NCI-H1694 (cell line): ENCODE data around the gene C12orf43.

ENCODE experiments used
- DNase-seq: peaks from one replicate; lab custom pipeline; 2025; lab: John Stamatoyannopoulos, UW

The C12orf43 gene

DNA sequence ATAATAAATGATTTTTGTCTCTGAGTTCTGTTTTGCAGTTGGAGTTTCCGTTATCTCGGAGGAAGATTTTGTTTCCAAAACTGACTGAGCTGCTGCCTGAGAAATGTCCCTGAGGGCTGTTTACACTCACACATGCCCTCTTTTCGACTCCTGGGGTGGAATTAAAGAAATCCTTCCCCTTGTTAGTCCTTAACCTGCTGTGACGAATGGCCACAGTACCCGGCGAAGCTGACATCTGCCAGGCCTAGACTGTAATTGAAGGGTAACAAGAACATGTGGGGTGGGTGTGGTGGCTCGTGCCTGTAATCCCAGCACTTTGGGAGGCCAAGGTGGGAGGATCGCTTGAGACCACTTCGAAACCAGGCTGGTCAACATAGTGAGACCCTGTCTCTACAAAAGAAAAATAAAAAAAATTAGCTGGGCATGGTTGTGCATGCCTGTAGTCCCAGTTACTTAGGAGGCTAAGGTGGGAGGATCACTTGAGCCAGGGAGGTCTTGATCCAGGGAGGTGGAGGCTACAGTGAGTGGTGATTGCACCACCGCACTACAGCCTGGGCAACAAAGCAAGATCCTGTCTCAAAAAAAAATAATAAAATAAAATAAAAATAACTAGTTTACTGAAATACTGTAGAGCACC lies 14.4 kb upstream of the C12orf43 start:
- DNase-seq: no peak

DNA sequence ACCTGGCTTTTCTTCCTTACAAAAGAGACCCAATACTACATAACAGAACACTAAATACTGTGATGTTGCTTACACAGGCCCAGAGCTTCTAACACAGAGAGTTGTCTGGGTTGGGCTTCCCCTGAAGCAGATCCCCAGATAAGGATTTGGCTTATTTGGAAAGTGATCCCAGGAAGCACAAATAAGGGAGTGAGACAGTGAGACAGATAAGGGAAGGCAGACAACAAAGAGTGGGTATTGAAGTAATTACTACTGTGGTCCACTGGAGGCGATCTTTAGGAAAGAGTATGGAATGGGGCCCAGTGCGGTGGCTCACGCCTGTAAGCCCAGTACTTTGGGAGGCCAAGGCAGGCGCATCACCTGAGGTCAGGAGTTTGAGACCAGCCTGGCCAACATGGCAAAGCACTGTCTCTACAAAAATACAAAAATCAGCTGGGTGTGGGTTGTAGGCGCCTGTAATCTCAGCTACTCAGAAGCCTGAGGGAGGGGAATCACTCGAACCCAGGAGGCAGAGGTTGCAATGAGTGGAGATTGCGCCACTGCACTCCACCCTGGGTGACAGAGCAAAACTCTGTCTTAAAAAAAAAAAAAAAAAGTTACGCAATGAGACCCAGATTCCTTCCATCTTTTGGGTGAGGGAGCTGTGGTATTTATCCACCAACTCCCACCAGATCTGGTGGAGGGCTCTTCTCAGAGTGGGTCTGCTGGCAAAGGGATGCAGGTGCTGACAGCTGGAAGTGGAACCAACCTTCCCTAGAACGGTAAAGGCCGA lies 10.2 kb upstream of the C12orf43 start:
- DNase-seq: no peak

DNA sequence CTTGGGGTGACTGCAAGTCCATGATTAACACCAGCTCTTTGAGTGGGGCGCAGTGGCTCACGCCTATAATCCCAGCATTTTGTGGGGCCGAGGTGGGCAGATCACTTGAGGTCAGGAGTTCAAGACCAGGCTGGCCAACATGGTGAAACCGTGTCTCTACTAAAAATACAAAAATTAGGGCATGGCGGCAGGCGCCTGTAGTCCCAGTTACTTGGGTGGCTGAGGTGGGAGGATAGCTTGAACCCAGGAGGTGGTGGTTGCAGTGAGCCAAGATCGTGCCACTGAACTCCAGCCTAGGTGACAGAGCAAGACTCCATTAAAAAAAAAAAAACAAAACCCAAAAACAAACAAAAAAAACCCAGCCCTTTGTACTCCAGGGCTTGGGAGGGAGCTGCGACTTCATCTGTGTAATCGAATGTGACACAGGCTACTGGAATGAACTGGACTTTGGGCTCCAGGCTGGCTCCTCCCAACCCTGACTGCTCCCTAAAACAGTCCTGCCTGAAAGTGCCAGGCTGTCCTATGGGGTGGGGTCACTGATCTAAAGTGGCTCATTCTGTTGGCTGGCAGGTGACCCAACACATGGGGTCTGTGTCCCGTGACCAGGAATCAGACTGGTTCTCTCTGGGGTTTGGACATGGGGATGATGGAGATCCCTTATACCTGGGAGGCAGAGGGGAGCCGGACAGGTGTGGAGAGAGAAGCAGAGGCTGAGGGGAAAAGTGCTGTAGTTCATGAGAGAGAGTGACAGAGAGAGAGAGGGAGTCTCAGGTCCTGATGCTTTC lies 9.3 kb upstream of the C12orf43 start:
- no peak for DNase-seq

DNA sequence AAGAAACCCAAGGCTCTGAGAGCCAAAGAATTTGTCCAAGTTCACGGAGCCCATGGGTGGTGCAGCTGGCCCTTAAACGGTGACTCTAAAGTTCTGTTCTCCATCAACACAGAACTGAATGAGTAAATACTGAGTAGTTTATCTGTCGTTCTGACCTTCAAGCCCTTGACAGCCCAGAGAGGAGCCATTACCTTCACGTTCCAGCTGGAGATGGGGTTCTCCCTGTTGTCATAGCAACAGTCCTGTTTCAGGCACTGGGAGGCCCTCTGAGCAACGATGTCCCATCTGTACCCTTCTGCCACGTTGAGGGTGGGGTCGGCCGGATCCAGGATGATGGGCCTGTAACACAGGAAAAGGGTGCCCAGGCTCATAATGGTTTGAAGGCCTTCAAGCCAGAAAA lies 7.5 kb upstream of the C12orf43 start:
- no peak for DNase-seq

DNA sequence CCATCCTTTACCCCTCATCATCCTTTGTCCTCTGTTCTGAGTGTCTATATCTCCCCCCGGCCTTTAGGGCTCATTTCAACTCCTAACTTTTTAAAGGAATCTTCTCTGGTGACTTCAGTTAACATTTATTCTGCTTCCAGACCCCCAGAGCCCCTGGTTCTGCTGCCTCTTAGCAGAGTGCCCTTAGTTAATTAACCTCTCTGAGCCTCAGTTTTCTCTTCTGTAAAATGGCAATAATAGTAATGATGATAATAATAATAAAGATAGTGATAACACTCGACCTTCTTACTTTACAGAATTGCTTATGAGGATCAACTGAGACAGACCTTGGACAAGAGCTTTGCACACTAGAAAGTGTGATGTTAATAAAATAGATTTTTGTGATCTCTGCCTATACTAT lies 6.4 kb upstream of the C12orf43 start:
- no peak for DNase-seq

DNA sequence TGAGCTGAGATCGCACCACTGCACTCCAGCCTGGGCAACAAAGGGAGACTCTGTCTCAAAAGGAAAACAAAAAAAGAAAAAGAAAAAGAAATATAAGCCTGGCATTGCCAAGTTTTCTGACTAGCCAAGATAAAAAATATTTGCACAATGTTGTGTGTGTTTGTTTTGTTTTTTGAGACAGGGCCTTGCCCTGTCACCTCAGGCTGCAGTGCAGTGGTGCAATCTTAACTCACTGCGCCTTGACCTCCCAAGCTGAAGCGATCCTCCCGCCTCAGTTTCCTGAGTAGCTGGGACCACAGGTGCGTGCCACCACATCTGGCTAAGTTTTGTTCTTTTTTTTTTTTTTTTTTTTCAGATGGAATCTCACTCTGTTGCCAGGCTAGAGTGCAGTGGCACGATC lies 5.5 kb upstream of the C12orf43 start:
- DNase-seq: no peak

DNA sequence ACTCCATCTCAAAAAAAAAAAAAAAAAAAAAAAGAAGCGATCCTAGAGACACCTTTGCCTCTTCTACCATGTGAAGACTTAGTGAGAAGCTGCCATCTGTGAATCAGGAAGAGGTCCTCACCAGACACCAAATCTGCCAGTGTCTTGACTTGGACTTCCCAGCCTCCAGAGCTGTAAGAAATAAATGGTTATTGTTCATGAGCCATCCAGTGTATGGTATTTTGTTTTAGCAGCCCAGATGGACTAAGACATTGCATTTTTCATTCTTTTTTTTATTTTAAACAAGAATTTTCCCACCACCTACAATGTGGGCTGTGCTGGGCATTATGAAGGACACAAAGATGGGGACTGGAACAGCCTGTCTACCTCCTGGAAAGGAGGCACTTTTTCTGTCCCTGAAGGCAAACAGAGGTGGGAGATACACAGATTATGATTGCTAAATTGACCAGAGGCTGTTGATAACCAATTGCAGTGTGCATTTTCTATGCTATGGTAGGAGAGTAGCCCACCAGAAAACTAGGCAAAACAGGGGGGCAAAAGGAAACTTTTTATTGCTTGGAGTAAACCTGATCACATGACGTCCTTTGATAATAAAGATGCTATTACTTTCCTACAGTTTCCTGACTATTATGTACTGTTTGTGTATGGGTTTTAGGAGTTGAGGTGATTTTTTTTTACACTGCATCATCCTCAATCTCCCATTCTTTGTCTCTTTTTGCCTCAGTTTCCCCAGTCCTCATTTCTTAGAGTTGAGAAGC lies 2.8 kb upstream of the C12orf43 start:
- DNase-seq: no peak

DNA sequence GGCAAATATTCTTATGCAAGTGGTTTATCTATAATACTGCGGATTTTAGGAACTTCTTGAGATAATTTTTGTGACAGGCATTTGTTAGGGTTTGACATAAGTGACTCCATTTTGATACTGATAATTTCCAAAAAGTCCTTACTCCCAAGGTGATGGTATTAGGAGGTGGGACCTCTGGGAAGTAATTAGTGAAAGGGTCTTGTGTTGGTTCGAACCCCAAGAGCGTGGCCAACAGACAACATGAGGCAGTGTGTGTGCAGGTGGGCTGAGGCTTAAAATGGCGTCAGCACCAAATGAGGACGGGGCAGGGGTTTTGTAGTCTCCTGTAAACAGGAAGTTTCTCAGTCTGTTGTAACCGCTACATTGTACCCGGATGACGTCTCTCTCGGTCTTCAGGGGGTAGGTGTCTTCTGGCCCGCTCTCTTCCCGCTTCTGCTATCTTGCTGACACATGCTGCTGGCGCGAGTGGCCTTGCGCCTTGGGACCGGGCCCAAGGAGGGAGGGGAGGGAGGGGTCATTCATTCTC lies 1.7 kb upstream of the C12orf43 start:
- DNase-seq: no peak

DNA sequence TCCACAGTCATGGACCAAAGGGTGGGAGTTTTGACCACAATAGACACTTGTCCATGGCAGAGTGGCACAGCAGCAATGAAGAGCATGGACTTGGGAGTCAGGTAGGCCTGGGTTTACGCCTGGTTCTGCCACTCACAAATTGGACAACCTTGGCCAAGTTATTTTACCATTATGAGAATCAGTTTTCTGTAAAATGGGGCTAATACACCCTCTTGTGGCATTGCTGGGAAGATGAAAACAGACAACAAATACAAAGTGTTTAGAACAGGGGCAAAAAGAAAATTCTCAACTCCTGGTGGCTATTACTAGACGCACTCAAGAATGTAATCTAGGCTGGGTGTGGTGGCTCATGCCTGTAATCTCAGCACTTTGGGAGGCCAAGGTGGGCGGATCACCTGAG lies 2.6 kb downstream of the C12orf43 start:
- DNase-seq: no peak

DNA sequence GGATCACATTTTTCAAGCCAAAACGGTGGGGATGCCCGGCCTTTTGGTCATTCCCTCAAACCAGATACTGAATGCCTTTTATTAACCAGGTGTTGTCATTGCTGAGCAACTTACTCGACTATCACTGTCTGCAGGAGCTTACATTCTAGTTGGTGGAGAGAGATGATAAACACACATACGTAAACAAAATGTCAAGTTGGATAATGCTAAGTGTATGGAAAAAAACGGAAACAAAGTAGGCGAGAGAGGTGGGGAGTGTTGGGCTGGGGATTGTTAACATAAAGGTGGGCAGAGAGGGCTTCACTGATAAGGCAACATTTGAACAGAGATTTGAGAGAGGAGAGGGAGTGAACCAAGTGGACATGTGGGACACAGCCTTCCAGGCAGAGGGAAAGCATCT lies 4.5 kb downstream of the C12orf43 start:
- DNase-seq: no peak

DNA sequence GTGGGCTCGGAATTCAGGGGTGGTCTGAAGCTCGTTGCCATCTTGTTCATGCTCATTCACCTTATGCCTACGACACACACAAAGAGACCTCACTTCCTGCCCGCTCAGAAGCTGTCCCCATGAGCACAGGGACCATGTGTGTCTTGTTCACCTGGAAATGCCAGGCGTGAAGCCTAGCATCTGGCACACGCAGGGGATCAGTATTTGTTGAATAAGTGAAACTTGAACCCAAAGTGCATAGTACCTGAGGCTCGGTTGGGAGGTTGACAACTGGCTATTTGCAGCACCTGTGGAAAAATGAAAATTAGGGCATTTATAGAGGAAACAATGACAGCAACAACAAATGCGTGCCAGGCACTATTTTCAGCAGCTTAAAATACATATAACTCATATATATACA lies 5.4 kb downstream of the C12orf43 start:
- DNase-seq: no peak

DNA sequence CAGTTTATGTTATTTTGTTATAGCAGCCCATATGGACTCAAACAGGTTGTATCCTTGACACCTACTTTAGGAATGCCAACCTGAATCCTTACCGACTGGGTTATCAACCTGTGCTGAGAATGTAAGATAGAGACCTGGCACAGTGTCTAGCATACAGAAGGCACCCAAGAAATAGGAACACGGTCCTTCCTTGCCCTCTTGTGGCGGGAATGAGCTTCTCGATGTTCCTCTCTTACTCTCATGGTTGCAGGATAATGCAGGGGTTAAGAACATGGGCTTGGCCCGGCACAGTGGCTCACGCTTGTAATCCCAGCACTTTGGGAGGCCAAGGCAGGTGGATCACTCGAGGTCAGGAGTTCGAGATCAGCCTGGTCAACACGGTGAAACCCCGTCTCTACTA lies 6.5 kb downstream of the C12orf43 start:
- no peak for DNase-seq

DNA sequence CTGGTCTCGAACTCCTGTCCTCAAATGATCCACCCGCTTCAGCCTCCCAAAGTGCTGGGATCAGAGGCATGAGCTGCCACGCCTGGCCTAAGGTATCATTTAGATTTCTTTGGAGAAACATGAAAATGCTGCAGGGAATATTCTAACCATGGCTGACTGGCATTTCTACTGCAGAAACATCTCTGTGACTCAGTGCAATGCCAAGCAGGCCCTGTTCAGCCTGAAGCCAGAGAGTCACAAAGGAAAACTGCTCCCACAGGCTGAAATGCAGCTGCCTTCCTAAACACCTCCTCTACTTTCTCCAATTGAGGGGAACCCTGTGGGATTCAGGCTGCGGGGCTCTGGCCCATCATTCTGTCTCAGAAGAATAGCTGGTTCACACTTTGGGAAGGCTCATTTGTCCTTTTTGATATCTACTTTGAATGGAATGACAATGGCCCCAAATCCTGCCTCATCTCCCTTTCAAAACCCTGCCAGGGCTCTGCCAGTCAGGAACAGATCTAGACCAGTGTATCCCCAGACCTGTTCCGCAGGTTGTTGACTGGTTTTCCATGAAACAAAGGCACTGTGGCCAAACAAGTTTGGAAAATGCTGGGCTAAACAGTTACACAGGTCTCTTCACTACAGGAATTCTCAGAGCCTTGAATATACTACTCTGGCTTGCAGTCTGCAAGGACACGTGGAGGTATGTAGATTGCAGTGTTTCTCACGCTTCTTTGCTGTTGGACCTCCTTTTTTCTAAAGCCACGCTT lies 7.8 kb downstream of the C12orf43 start:
- no peak for DNase-seq

DNA sequence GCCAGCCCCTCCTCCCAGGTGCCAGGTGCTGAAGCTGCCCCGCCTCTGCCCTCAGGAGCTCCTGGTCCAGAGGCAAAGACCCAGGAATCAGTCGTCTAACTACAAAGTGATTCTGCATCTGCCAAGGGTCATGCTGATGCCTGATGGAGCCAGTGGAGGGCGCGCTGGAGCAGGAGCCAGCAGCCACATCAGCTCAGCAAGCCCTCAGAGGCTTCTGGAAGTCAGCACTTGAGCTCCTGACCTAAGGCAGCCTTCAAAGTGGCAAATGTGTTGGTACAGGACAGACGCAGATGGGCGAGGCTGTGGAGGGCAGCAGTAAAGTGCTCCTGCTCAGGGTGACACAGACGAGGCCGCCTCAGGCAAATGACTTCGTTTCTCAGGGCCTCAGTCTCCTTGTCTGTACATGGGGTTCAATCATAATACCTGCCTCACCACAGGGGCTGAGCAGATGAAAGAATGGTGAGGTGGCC lies 10.9 kb downstream of the C12orf43 start:
- no peak for DNase-seq

DNA sequence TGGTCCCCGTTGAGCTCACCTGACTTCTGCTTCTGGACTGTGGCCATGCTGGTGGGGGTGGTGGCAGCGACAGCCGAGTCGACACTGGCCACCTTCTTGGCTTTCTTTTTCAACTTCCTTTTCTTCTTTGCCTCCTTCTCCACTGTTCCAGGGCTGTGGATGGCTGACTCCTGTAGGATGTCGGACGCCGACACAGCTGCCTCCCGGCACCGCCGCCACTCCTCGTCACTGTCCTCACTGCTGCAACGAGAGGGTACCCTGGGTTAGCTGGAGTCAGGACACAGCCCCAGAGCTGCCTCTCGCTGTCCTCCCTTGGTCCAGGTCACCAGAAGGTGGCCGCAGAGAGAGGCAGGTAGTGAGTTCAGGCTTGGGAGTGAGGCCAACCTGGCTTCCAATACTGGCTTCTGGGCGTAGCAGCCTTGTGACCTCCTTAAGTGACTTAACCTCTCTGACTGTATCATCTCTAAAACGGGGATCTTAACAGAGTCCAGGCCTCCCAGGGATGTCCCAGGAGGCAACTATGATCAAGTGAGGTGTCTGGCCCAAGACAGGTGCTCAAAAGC lies 12.0 kb downstream of the C12orf43 start:
- no peak for DNase-seq

DNA sequence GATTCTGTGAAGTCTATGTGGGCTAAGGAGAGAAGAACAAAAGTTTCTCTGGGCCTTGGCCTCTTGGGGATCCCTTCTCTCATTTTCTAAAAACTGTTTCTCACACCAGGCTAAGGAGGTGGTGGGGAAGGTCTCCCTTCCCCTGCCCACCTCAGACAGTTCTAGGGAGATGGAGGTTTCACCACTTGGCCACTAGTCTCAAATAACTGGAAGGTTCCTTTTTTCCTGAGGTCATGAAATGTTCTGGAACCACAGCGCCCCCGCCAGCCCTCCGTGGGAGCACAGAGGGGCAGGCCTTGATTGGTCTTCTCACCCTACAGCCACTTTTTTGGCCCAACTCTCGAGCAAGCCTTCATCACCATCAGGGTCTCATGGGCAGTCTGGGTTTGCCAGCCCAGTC lies 12.6 kb downstream of the C12orf43 start:
- DNase-seq: no peak

DNA sequence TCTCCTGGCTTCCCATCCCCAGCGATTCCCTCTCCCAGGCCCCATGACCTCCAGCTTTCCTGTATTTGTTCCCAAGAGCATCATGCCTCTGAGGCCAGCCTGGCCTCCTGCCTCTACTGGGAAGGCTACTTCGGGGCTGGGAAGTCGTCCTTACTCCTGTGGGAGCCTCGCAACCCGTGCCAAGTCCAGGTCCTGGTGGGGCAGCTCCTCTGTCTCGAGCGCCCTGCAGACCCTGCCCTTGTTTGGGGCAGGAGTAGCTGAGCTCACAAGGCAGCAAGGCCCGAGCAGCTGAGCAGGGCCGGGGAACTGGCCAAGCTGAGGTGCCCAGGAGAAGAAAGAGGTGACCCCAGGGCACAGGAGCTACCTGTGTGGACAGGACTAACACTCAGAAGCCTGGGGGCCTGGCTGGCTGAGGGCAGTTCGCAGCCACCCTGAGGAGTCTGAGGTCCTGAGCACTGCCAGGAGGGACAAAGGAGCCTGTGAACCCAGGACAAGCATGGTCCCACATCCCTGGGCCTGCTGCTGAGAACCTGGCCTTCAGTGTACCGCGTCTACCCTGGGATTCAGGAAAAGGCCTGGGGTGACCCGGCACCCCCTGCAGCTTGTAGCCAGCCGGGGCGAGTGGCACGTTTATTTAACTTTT lies 14.3 kb downstream of the C12orf43 start:
- DNase-seq: no peak

DNA sequence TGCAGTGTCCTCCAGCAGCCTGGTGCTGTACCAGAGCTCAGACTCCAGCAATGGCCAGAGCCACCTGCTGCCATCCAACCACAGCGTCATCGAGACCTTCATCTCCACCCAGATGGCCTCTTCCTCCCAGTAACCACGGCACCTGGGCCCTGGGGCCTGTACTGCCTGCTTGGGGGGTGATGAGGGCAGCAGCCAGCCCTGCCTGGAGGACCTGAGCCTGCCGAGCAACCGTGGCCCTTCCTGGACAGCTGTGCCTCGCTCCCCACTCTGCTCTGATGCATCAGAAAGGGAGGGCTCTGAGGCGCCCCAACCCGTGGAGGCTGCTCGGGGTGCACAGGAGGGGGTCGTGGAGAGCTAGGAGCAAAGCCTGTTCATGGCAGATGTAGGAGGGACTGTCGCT lies 15.2 kb downstream of the C12orf43 start:
- no peak for DNase-seq

DNA sequence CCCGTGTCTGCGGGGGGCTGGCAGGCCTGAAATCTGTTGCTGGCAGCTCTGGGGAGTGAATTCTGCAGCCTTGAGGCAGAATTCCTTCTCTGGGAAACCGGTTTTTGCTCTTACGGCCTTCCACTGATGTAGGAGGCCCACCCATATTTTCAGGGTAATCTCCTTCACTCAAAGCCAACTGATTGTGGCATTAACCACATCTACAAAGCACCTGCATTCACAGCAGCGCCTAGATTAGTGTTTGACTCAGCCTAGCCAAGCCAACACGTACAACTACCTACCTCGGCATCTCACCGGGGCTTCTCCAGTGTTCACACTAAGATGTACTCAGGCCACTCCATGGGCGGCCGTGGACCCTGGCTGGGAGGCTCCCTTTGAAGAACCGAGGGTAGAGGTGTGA lies 15.8 kb downstream of the C12orf43 start:
- DNase-seq: no peak
